KMS-11 (cell line): ENCODE data around the gene NRGN.

Experiments
- H2AFZ ChIP-seq: fragments of 200-600 bp; sonication (generic); 2 replicates; pipeline ENCODE4 v1.6.1; 2016; ENCODE audit warnings: antibody characterized with exemption, mixed run types, low read depth
- H3K27ac ChIP-seq: fragments of 200-600 bp; sonication (generic); 2 replicates; pipeline ENCODE4 v1.6.1; 2016; ENCODE audit warnings: mild to moderate bottlenecking, mixed run types
- H3K27me3 ChIP-seq: fragments of 200-600 bp; sonication (generic); 2 replicates; pipeline ENCODE4 v1.6.1; 2017; ENCODE audit warnings: mild to moderate bottlenecking, low read depth, mixed run types, moderate library complexity; ENCODE audit not compliant: insufficient read depth
- H3K36me3 ChIP-seq: fragments of 200-600 bp; sonication (generic); 2 replicates; pipeline ENCODE4 v1.6.1; 2017; ENCODE audit warnings: mild to moderate bottlenecking, mixed run types; ENCODE audit not compliant: insufficient read depth
- H3K4me1 ChIP-seq: fragments of 200-600 bp; sonication (generic); 2 replicates; pipeline ENCODE4 v1.6.1; 2016; ENCODE audit warnings: mild to moderate bottlenecking, low read depth, mixed run types; ENCODE audit not compliant: poor library complexity, severe bottlenecking
- H3K4me2 ChIP-seq: fragments of 200-600 bp; sonication (generic); 2 replicates; pipeline ENCODE4 v1.7.0; 2016; ENCODE audit warnings: mild to moderate bottlenecking, mixed run types
- H3K4me3 ChIP-seq: fragments of 200-600 bp; sonication (generic); IDR thresholded peaks from 2 replicates; pipeline ENCODE4 v1.6.1; 2017; ENCODE audit warnings: low read depth, low read length, mixed read lengths; ENCODE audit not compliant: insufficient read depth
- H3K79me2 ChIP-seq: fragments of 200-600 bp; sonication (generic); 2 replicates; pipeline ENCODE4 v1.6.1; 2016; ENCODE audit warnings: low read depth, mixed run types; ENCODE audit not compliant: insufficient read depth
- H3K9ac ChIP-seq: fragments of 200-600 bp; sonication (generic); 2 replicates; pipeline ENCODE4 v1.6.1; 2016; ENCODE audit warnings: mild to moderate bottlenecking, mixed run types
- H4K20me1 ChIP-seq: fragments of 200-600 bp; sonication (generic); 2 replicates; pipeline ENCODE4 v1.6.1; 2016; ENCODE audit warnings: mild to moderate bottlenecking, mixed run types; ENCODE audit not compliant: insufficient read depth
- TF ChIP-seq, protein P1 (sequence below): fragments of 200-600 bp; sonication (generic); conservative IDR thresholded peaks from 2 replicates; pipeline ENCODE4 v1.6.1; 2017; ENCODE audit warnings: low read depth, mild to moderate bottlenecking, antibody characterized with exemption, low read length, moderate library complexity, mixed read lengths

Gene NRGN

DNA sequence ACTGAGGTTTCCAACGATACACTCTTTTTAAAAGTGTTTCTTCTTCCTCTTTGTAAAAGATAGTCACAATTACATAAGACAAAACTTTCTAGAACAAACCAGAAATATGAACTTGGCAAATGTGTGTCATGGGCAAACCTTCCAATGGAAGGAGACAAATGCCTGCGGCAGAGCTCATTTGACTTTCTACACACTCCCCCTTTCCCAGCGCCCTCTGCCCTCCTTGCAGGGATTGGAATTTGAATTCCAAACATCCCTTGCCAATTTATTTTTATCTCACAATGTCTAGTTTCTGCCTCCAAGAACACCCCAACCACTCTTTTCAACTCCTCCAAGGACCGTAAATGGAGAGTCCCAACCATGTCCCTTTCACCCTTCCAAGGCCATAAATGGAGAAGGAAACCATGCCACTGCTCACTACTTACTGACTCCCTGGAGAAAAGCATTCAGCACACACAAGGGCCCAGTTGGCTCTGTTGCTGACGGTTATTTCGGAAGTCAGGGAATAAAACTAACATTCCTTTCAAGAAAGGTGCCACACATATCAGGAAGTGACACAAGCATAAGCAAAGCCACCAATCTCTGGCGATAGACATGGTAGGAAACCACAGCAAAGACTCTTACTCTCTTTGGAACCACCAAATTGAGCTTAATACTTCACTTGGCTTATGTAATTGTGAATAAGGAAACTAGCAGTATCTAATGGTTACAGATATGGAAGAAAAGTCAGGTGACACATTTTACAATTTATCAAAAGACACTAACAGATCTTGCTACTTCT is 37.3 kb downstream of the NRGN start:
- H3K4me2 ChIP-seq, result no peak overlapping the region
- no peaks in the 10 kb centered on the region for H4K20me1 ChIP-seq
- no peaks in the 10 kb centered on the region for H3K79me2 ChIP-seq

DNA sequence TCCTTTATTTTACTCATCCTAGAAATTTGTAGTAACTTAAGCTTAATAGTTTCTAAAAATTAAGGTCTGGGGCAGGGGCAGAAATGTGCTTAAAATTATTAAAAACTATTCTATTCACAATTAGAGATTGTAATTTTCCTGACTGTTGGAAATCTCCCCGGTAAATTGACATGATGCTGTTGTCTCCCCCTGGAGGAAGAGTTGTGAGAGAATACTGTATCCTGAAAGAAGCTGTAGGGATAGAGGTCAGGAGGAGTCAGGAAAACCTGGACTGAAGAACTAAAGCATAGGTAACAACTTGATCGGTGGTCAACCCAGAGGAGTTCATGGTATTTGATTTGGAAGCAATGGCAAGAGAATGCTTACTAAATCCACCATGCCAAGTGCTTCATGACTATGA is 38.5 kb downstream of the NRGN start:
- H3K4me3 ChIP-seq, result no peak overlapping the region
- no peak overlapping the region for H2AFZ ChIP-seq
- no peaks in the 10 kb centered on the region for H3K79me2 ChIP-seq
- no peaks in the 10 kb centered on the region for H3K36me3 ChIP-seq
- H3K9ac ChIP-seq, result no peak overlapping the region
- H3K27me3 ChIP-seq, result no peaks in the 10 kb centered on the region
- no peaks in the 10 kb centered on the region for H4K20me1 ChIP-seq
- H3K4me1 ChIP-seq, result no peaks in the 10 kb centered on the region
- H3K27ac ChIP-seq, result no peak overlapping the region
- H3K4me2 ChIP-seq, result no peak overlapping the region
- TF ChIP-seq, protein P1, sequence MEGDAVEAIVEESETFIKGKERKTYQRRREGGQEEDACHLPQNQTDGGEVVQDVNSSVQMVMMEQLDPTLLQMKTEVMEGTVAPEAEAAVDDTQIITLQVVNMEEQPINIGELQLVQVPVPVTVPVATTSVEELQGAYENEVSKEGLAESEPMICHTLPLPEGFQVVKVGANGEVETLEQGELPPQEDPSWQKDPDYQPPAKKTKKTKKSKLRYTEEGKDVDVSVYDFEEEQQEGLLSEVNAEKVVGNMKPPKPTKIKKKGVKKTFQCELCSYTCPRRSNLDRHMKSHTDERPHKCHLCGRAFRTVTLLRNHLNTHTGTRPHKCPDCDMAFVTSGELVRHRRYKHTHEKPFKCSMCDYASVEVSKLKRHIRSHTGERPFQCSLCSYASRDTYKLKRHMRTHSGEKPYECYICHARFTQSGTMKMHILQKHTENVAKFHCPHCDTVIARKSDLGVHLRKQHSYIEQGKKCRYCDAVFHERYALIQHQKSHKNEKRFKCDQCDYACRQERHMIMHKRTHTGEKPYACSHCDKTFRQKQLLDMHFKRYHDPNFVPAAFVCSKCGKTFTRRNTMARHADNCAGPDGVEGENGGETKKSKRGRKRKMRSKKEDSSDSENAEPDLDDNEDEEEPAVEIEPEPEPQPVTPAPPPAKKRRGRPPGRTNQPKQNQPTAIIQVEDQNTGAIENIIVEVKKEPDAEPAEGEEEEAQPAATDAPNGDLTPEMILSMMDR, result no peak

More for the DNA sequence above, 37.3 kb downstream of the NRGN start:
- Histone ChIP-seq H2AFZ (no peak overlapping the region), H3K27me3 (no peaks in the 10 kb centered on the region), H3K9ac (no peak overlapping the region), H3K36me3 (no peaks in the 10 kb centered on the region), H3K27ac (no peak overlapping the region), H3K4me3 (no peak overlapping the region), H3K4me1 (no peaks in the 10 kb centered on the region)
- TF ChIP-seq, protein P1, result no peak

DNA sequence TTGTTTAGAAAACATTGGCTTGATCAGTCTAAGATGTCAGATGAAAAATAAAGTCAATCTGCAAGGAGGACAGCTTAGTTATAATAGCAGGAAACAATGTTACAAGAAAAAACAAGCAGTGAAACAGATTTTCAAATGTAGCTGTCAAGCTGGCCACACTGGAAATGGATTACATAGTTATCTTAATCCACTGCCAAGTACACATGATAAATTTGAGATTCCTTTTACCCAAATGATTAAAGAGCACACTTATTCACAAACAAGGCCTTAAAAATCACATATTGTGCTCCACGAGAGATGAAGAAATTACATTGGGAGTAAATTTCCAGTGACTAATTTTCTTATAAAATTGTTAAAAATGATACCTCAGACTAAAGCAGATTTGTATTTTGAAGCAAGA is 39.8 kb downstream of the NRGN start:
- Histone ChIP-seq H4K20me1 (no peaks in the 10 kb centered on the region), H3K9ac (no peak overlapping the region), H3K4me1 (peaks cover 4% of the 10 kb centered on the region), H3K36me3 (no peaks in the 10 kb centered on the region), H3K4me3 (no peak overlapping the region), H3K79me2 (no peaks in the 10 kb centered on the region), H3K27ac (no peak overlapping the region), H3K27me3 (no peaks in the 10 kb centered on the region), H2AFZ (no peak overlapping the region), H3K4me2 (no peak overlapping the region)
- TF ChIP-seq, protein P1, result no peak

DNA sequence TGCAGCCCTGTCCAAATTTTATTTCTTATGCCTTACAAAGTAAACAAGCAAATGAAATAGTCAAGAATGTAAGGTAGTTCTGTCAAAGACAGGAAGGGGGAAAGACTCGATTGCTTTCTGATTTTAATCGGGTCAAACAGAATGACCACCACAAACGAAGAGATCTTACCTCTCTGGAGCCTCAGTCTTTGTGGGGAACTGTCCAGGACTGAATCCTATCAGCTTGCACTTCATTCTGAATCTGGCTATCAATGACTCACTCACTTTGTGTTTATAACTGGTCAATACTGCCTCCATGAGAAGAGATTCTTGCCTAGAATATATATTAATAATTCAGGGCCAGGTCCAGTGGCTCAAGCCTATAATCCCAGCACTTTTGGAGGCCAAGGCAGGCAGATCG is 43.3 kb downstream of the NRGN start:
- H3K4me3 ChIP-seq, result no peak overlapping the region
- TF ChIP-seq, protein P1, result no peak
- H3K9ac ChIP-seq, result no peak overlapping the region
- H4K20me1 ChIP-seq, result no peaks in the 10 kb centered on the region
- H3K27ac ChIP-seq, result no peak overlapping the region
- no peaks in the 10 kb centered on the region for H3K36me3 ChIP-seq
- no peak overlapping the region for H2AFZ ChIP-seq
- no peaks in the 10 kb centered on the region for H3K79me2 ChIP-seq
- no peaks in the 10 kb centered on the region for H3K27me3 ChIP-seq
- peaks cover 4% of the 10 kb centered on the region for H3K4me1 ChIP-seq
- no peak overlapping the region for H3K4me2 ChIP-seq
